K562 (cell line): Measurements from ENCODE around the gene ZCCHC8. TPM values are rescaled to one million over a fixed set of nuclear protein-coding genes. Genes with fewer than 3 reads are reported as not detected.
"Not testable (repeated sequence)": the region's sequence is repeated elsewhere in the genome, so short reads cannot be mapped to it uniquely, and the experiment has no call there.

ENCODE experiments used
- ATAC-seq: fragments of 200-7000 bp; cut with Tn5 transposase; 3 replicates; pipeline ENCODE4 v1.9.1; 2020; ENCODE audit warnings: moderate library complexity
- BruUV-seq: library from RNA; stranded (reverse); fragments of 400-500 nt; replicated peaks from 2 replicates; lab custom pipeline; 2021; lab: Mats Ljungman, UMichigan
- CTCF ChIA-PET: fragments of 300-600 bp; formaldehyde crosslinking; extraction: SDS; loops from one replicate; lab custom pipeline; 2021; ENCODE audit warnings: low intra/inter-chr PET ratio; lab: Yijun Ruan, JAX
- POLR2A ChIA-PET: fragments of 300-600, 350-650 bp; sonication (Branson Sonifier 250); formaldehyde crosslinking; extraction: SDS; loops from one replicate; lab custom pipeline; 2021; ENCODE audit warnings: antibody characterized with exemption, inconsistent platforms; lab: Yijun Ruan, JAX
- DNase-seq, 4 experiments: peaks; one replicate each; pipeline versions ENCODE4 v3.0.0 to v3.0.0-alpha.2; 2011 to 2018; ENCODE audit warnings: low spot score in 3 of 4, mixed read lengths in 3 of 4; ENCODE audit errors: extremely low read depth in 1 of 4
- FAIRE-seq: peaks from 2 replicates; lab custom pipeline; 2011; peaks lifted over from hg19 to GRCh38; lab: Jason Lieb, UNC
- H2AFZ ChIP-seq: 2 replicates; pipeline ENCODE4 v1.6.0; 2011; ENCODE audit warnings: low read depth, low read length, control low read depth, inconsistent platforms
- H3K27ac ChIP-seq: fragments of 200-600 bp; 3 replicates; pipeline ENCODE4 v1.8.0; 2011; ENCODE audit warnings: low read depth, mild to moderate bottlenecking, control low read depth, inconsistent platforms, low read length, moderate library complexity, mixed read lengths; ENCODE audit errors: extremely low read depth
- H3K27me3 ChIP-seq, 2 experiments: fragments of 300-600 bp in 1 of 2; 2 replicates in 1 of 2; 3 replicates in 1 of 2; pipeline versions ENCODE4 v1.6.0 to v1.8.0; 2011; ENCODE audit warnings: inconsistent platforms in 2 of 2, low read length in 2 of 2, mild to moderate bottlenecking in 1 of 2, mixed read lengths in 1 of 2, moderate library complexity in 1 of 2; ENCODE audit not compliant: control insufficient read depth in 2 of 2, insufficient read depth in 2 of 2
- H3K36me3 ChIP-seq: fragments of 300-600 bp; 3 replicates; pipeline ENCODE4 v1.8.0; 2011; ENCODE audit warnings: mild to moderate bottlenecking, low read length, inconsistent platforms; ENCODE audit not compliant: control insufficient read depth, insufficient read depth
- H3K4me1 ChIP-seq, 2 experiments: fragments of 200-600 bp in 1 of 2; replicated peaks in 1 of 2; 2 replicates in 1 of 2; 3 replicates in 1 of 2; pipeline versions ENCODE4 v1.5.1 to v1.8.0; 2011; ENCODE audit warnings: inconsistent platforms in 2 of 2, low read length in 2 of 2, mild to moderate bottlenecking in 1 of 2, mixed read lengths in 1 of 2, moderate library complexity in 1 of 2; ENCODE audit not compliant: control insufficient read depth in 2 of 2, insufficient read depth in 2 of 2
- H3K4me2 ChIP-seq: 2 replicates; pipeline ENCODE4 v1.6.1; 2011; ENCODE audit warnings: low read length, control low read depth, inconsistent platforms, mixed read lengths; ENCODE audit not compliant: insufficient read depth
- H3K4me3 ChIP-seq: fragments of 200-600 bp; sonication (generic), shearing (Covaris generic); 2 replicates; pipeline ENCODE4 v1.5.1; 2016; ENCODE audit warnings: control low read depth, inconsistent platforms
- H3K79me2 ChIP-seq: fragments of 200-600 bp; 3 replicates; pipeline ENCODE4 v1.8.0; 2011; ENCODE audit warnings: low read length, inconsistent platforms; ENCODE audit not compliant: control insufficient read depth, insufficient read depth
- H3K9ac ChIP-seq, 2 experiments: 2 replicates each; pipeline versions ENCODE4 v1.6.0 to v1.6.1; 2011; ENCODE audit warnings: low read depth in 2 of 2, low read length in 2 of 2, control low read depth in 1 of 2, inconsistent platforms in 1 of 2, mild to moderate bottlenecking in 1 of 2, mixed read lengths in 1 of 2; ENCODE audit not compliant: insufficient read depth in 1 of 2
- H3K9me1 ChIP-seq: one replicate; pipeline ENCODE4 v1.6.0; 2011; ENCODE audit warnings: inconsistent platforms, mild to moderate bottlenecking, low read length, moderate library complexity; ENCODE audit not compliant: control insufficient read depth, insufficient read depth
- H3K9me3 ChIP-seq: replicated peaks from 2 replicates; pipeline ENCODE4 v1.5.1; 2011; ENCODE audit warnings: low read depth, low read length, inconsistent platforms; ENCODE audit not compliant: control insufficient read depth, insufficient read depth
- H4K20me1 ChIP-seq: replicated peaks from 2 replicates; pipeline ENCODE4 v1.6.1; 2011; ENCODE audit warnings: low read length, inconsistent platforms, mixed read lengths; ENCODE audit not compliant: control insufficient read depth, insufficient read depth
- CEBPB ChIP-seq: fragments of 450-650 bp; IDR thresholded peaks from 2 replicates; pipeline ENCODE4 v1.6.1; 2016; ENCODE audit warnings: missing genetic modification characterization, missing compliant biosample characterization
- CEBPG ChIP-seq, 3 experiments: fragments of 200-800 bp in 1 of 3; sonication (Bioruptor generic) in 1 of 3; sonication (generic) in 1 of 3; formaldehyde crosslinking in 1 of 3; IDR thresholded peaks in 2 of 3; conservative IDR thresholded peaks in 1 of 3; 2 replicates each; pipeline versions ENCODE4 v1.6.1 to v1.8.0; 2016 to 2022; ENCODE audit warnings: missing compliant biosample characterization in 2 of 3, missing genetic modification characterization in 2 of 3, mild to moderate bottlenecking in 1 of 3, missing genetic modification reagents in 1 of 3
- RBM25 ChIP-seq: fragments of 200-400 bp; formaldehyde crosslinking; IDR thresholded peaks from 2 replicates; pipeline ENCODE4 v1.6.1; 2018; ENCODE audit warnings: low read length, low read depth, moderate library complexity; ENCODE audit not compliant: severe bottlenecking
- USF2 ChIP-seq: sonication (generic); formaldehyde crosslinking; IDR thresholded peaks from 2 replicates; pipeline ENCODE4 v1.5.0; 2020; ENCODE audit warnings: missing genetic modification reagents
- ZNF121 ChIP-seq: sonication (generic); formaldehyde crosslinking; conservative IDR thresholded peaks from 2 replicates; pipeline ENCODE4 v1.8.0; 2022; ENCODE audit warnings: missing genetic modification reagents
- WGBS: fragments of 100-300 bp; shearing (Covaris generic); methylation state at CpG from one replicate; pipeline ENCODE4 v1.1.6; 2016; ENCODE audit warnings: low coverage, mixed read lengths; ENCODE audit not compliant: insufficient coverage; ENCODE audit errors: missing lambda C conversion rate; 5-methylcytosine and 5-hydroxymethylcytosine counted together
- in situ Hi-C: fragments of 300-500 bp; cut with MboI; formaldehyde crosslinking; loops from 4 replicates; pipeline ENCODE4 v1.15.0; 2018; ENCODE audit warnings: inconsistent platforms, mixed read lengths
- intact Hi-C: fragments of 100-400 bp; cut with micrococcal nuclease; formaldehyde crosslinking; loops from 2 replicates; pipeline ENCODE4 v1.14.2; 2022
- polyA plus RNA-seq, 8 experiments: library from polyadenylated mRNA; depleted of rRNA in 4 of 8; stranded (reverse) in 5 of 8; unstranded in 3 of 8; fragments of >200 nt; fragmentation: Nextera tagmentation in 2 of 8; fragmentation: Illumina TruSeq in 1 of 8; extraction: Ambion mirVana in 2 of 8; extraction: Trizol in 1 of 8; gene quantifications; 2 replicates each; pipeline versions ENCODE4 v1.2.1 to v1.2.3, GENCODE V29; 2011 to 2014; ENCODE audit warnings: inconsistent platforms in 1 of 8, missing spikeins in 1 of 8
- total RNA-seq, 7 experiments: library from RNA; depleted of rRNA in 6 of 7; stranded (reverse); fragments of >200 nt in 6 of 7; fragmentation: Illumina TruSeq in 2 of 7; extraction: Trizol in 2 of 7; gene quantifications; 2 replicates each; pipeline versions ENCODE4 v1.2.1 to v1.2.3, GENCODE V29; 2011 to 2021; ENCODE audit warnings: low replicate concordance in 1 of 7

ZCCHC8 gene
- total and polyA plus RNA-seq, 9 of the 15 experiments (the other 6 are each of a cell fraction or from before 2014, with no cell fraction given) = 14.8 to 50.9 (median 34.1) TPM

GRCh38 chr12:122444071-122444470 is 56.7 kb downstream of the ZCCHC8 start:
- H3K27me3 ChIP-seq, BruUV-seq, H3K9me1 ChIP-seq, H3K4me2 ChIP-seq, H4K20me1 ChIP-seq, H3K27ac ChIP-seq, ATAC-seq, DNase-seq, H3K4me3 ChIP-seq, H3K9ac ChIP-seq, in situ Hi-C loops, POLR2A ChIA-PET, intact Hi-C loops, H3K9me3 ChIP-seq, CTCF ChIA-PET, H3K36me3 ChIP-seq, H3K79me2 ChIP-seq, H3K4me1 ChIP-seq, H2AFZ ChIP-seq, FAIRE-seq: not testable (repeated sequence)
- WGBS = 45% methylated on average over 5 of the region's 5 CpGs
- TF ChIP-seq ZNF121 (peak; percentile 88), USF2 (CRISPR knock-in tag) (0 out of 2 replicates have a peak, but pooled peaks have one; percentile 10), RBM25 (peak; percentile 44)

DNA sequence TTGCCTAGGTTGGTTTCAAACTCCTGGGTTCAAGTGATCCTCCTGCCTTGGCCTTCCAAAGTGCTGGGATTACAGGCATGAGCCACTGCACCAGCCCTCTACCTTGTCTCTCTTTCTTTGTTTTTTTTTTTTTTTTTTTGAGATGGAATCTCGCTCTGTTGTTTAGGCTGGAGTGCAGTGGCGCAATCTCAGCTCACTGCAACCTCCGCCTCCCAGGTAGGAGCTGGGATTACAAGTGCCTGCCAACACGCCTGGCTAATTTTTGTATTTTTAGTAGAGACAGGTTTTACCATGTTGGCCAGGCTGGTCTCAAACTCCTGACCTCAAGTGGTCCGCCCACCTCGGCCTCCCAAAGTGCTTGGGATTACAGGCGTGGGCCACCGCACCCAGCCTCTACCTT is 61.9 kb downstream of the ZCCHC8 start:
- H3K4me2 ChIP-seq; H3K27me3 ChIP-seq; DNase-seq; H3K27ac ChIP-seq; in situ Hi-C loops; FAIRE-seq; H3K79me2 ChIP-seq; H3K36me3 ChIP-seq; BruUV-seq; H3K9ac ChIP-seq; H3K4me3 ChIP-seq; H4K20me1 ChIP-seq; TF ChIP-seq CEBPG (tag; conservative IDR thresholded peaks at IDR 0.05 in 1 of 2, IDR thresholded peaks at IDR 0.05 in 1 of 2): not testable (repeated sequence)
- 59% methylated on average over 6 of the region's 8 CpGs for WGBS
- TF ChIP-seq CEBPG (CRISPR knock-in tag; IDR thresholded peaks at IDR 0.05) = 0 out of 2 replicates have a peak, but pooled peaks have one; percentile 29
- TF ChIP-seq CEBPB (tag) = peak; percentile 81
- TF ChIP-seq, all 486 proteins: peak for 2; not testable (repeated sequence) for 484
- H2AFZ ChIP-seq, ATAC-seq, H3K9me3 ChIP-seq, H3K4me1 ChIP-seq, CTCF ChIA-PET, H3K9me1 ChIP-seq, intact Hi-C loops: not testable (repeated sequence)
- POLR2A ChIA-PET = interaction anchor here (1.0 to 1.3 kb wide), 3 partner anchors 10 to 39 kb away, joined by 3 to 9 read pairs (median 5); no protein-coding TSS in a partner anchor
